Suprapubic skin (tissue), 4 donors: Measurements from ENCODE around the gene ZC3H4. TPM values are rescaled to one million over a fixed set of nuclear protein-coding genes. Genes with fewer than 3 reads are reported as not detected.
A peak's percentile ranks its signal among the peaks of the same experiment; 100 is the strongest.

Source experiments
- DNase-seq, 2 donors: peaks; one replicate each; pipeline ENCODE4 v3.0.0-alpha.2; 2019; ENCODE audit warnings: low spot score in 2 of 2
- H3K27ac ChIP-seq: fragments of 200-600 bp; sonication (generic); one replicate; pipeline ENCODE4 v1.5.1; 2019
- H3K27me3 ChIP-seq: fragments of 200-600 bp; sonication (generic); one replicate; pipeline ENCODE4 v1.5.1; 2019
- H3K36me3 ChIP-seq: fragments of 200-600 bp; sonication (generic); one replicate; pipeline ENCODE4 v1.5.1; 2019
- H3K4me1 ChIP-seq: fragments of 200-600 bp; sonication (generic); one replicate; pipeline ENCODE4 v1.5.1; 2019
- H3K4me3 ChIP-seq: fragments of 200-600 bp; sonication (generic); one replicate; pipeline ENCODE4 v1.5.1; 2019; ENCODE audit warnings: mild to moderate bottlenecking
- H3K9me3 ChIP-seq: fragments of 200-600 bp; sonication (generic); one replicate; pipeline ENCODE4 v1.5.1; 2019
- CTCF ChIP-seq, 2 donors: fragments of 200-600 bp in 1 of 2; fragments of 450-650 bp in 1 of 2; sonication (generic) in 1 of 2; IDR thresholded peaks; one replicate each; pipeline ENCODE4 v1.5.1; 2016 to 2019; ENCODE audit warnings: antibody characterized with exemption in 2 of 2, mild to moderate bottlenecking in 1 of 2, moderate library complexity in 1 of 2
- EP300 ChIP-seq: sonication (generic); formaldehyde crosslinking; IDR thresholded peaks from one replicate; pipeline ENCODE4 v1.6.1; 2017; ENCODE audit warnings: antibody characterized with exemption
- POLR2A ChIP-seq, 2 donors: fragments of 450-650 bp; IDR thresholded peaks; one replicate each; pipeline ENCODE4 v1.6.1; 2017; ENCODE audit warnings: antibody characterized with exemption in 2 of 2, mild to moderate bottlenecking in 2 of 2, moderate library complexity in 2 of 2
- POLR2AphosphoS5 ChIP-seq, 3 donors: sonication (generic); formaldehyde crosslinking; IDR thresholded peaks; one replicate each; pipeline ENCODE4 v1.6.1; 2017; ENCODE audit warnings: antibody characterized with exemption in 3 of 3
- WGBS: methylation state at CpG from one replicate; pipeline ENCODE4 v1.1.5; 2018; 5-methylcytosine and 5-hydroxymethylcytosine counted together
- total RNA-seq, 4 donors: library from RNA; depleted of rRNA; stranded (reverse); fragments of >200 nt; gene quantifications; one replicate each; pipeline ENCODE4 v1.1.0, GENCODE V29; 2016

Gene ZC3H4
- total RNA-seq, 4 donors from 2014 or later: 24.2 to 42.8 (median 31.7) TPM

GRCh38 chr19:47110521-47111005 lies 3.0 kb downstream of the ZC3H4 start:
- H3K36me3 ChIP-seq: no peaks in the 10 kb centered on the region
- TF ChIP-seq CTCF (IDR thresholded peaks at IDR 0.05) (no peak), POLR2AphosphoS5 (IDR thresholded peaks at IDR 0.05) (no peak), EP300 (no peak), POLR2A (IDR thresholded peaks at IDR 0.05) (no peak)
- no peak for DNase-seq
- peaks cover 55% of the 10 kb centered on the region for H3K4me1 ChIP-seq
- H3K27ac ChIP-seq: peak overlapping the region; percentile 99
- H3K4me3 ChIP-seq: peak overlapping the region; percentile 97
- no peaks in the 10 kb centered on the region for H3K9me3 ChIP-seq
- 5% methylated on average over 12 of the region's 12 CpGs for WGBS
- no peaks in the 10 kb centered on the region for H3K27me3 ChIP-seq

DNA sequence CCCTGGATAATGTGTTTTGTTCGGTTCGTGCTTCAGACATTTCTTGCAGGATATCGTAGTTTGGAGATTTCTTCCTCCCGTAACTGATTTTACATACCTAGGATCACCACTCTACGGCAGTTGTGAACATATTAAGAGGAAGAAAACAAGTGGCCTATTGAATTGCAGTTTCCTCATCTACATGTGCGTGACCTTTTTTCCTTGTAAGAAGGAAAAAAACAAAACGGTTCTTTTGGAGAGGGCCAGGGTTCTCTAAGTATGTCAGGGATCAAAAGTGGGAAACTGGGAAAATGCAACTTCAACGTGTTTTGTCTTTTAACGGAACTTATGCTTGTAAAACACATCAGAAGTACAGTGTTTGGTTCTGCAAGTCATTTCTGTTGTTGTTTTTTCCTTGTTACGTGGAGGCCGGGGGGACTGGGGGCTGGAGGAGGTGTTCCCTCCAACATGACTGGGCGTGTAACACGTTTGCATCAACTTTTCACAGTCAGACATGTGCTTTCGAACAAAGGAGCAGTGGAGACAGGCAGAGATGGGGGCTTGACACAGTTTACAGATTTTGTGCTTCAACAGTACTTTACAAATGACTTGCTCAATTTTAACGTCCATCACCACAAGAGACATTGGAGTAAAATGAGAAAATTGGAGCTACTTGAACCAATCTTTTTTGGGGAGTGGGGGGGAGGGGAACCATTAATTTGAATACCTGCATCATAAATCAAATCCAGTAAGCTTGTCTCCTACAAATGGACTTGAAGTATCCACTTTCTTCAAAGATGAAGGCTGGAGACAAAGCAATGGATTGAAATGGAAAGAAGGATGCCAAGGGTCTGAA lies 3.8 kb downstream of the ZC3H4 start:
- Histone ChIP-seq H3K4me3 (peak overlapping the region; percentile 97), H3K36me3 (no peaks in the 10 kb centered on the region), H3K27ac (peak overlapping the region; percentile 99), H3K4me1 (peaks cover 58% of the 10 kb centered on the region), H3K27me3 (no peaks in the 10 kb centered on the region), H3K9me3 (no peaks in the 10 kb centered on the region)
- no peak for DNase-seq
- 11% methylated on average over 15 of the region's 15 CpGs for whole genome bisulfite sequencing
- TF ChIP-seq EP300 (no peak), POLR2AphosphoS5 (IDR thresholded peaks at IDR 0.05) (no peak)

- Histone ChIP-seq H3K9me3 (no peaks in the 10 kb centered on the region), H3K4me1 (peaks cover 58% of the 10 kb centered on the region), H3K27ac (peak overlapping the region; percentile 99), H3K36me3 (no peaks in the 10 kb centered on the region), H3K4me3 (peak overlapping the region; percentile 97), H3K27me3 (no peaks in the 10 kb centered on the region)
- DNase-seq: no peak
- 34% methylated on average over 2 of the region's 2 CpGs for WGBS
- TF ChIP-seq POLR2AphosphoS5 (IDR thresholded peaks at IDR 0.05): no peak
- TF ChIP-seq POLR2A (IDR thresholded peaks at IDR 0.05): no peak
- no peak for TF ChIP-seq CTCF (IDR thresholded peaks at IDR 0.05)
- no peak for TF ChIP-seq EP300
These were observed 4.4 kb downstream of the ZC3H4 start for GRCh38 chr19:47109177-47109540.

DNA sequence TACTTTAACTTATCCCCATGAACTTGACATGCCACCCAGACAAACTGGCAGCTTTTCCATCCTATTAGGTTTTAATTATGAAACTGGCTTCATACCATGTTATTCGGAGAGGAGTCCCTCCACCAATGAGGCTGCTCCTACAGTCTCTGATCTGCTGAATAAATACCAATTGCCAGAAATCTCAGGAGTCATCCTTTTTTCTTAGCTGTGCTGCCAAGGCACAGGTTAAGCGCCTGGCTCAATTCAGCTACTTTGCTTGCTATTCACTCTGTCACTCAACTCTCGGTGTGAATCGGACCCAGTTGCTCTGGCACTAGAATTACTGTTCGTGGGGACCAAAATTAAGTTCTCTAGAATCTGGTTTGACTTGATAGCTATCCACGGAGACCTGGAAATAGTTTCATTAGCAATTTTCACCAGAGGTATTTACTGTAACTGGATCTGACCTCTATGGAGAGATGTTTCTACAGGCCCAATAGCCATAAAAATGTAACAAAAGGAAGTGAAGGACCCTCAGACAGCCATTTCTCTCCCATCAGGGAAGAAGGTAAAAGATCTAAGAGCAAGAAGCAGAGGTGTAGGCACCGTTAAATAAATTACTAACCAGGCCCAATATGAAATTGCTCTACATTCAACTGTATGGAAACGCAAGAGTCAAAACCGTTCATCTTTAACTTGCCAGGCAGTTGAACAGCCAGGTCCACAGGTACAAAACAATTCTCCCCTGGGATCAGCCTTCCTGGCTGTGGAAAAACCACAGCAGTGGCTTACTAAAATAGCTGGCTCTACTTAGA lies 5.4 kb downstream of the ZC3H4 start:
- WGBS: 43% methylated on average over 9 of the region's 9 CpGs
- TF ChIP-seq EP300 (no peak), POLR2AphosphoS5 (IDR thresholded peaks at IDR 0.05) (no peak), POLR2A (IDR thresholded peaks at IDR 0.05) (no peak), CTCF (IDR thresholded peaks at IDR 0.05) (no peak)
- Histone ChIP-seq H3K36me3 (no peaks in the 10 kb centered on the region), H3K9me3 (no peaks in the 10 kb centered on the region), H3K27me3 (no peaks in the 10 kb centered on the region), H3K27ac (peak overlapping the region; percentile 99), H3K4me3 (peak overlapping the region; percentile 11), H3K4me1 (peaks cover 56% of the 10 kb centered on the region)
- no peak for DNase-seq

DNA sequence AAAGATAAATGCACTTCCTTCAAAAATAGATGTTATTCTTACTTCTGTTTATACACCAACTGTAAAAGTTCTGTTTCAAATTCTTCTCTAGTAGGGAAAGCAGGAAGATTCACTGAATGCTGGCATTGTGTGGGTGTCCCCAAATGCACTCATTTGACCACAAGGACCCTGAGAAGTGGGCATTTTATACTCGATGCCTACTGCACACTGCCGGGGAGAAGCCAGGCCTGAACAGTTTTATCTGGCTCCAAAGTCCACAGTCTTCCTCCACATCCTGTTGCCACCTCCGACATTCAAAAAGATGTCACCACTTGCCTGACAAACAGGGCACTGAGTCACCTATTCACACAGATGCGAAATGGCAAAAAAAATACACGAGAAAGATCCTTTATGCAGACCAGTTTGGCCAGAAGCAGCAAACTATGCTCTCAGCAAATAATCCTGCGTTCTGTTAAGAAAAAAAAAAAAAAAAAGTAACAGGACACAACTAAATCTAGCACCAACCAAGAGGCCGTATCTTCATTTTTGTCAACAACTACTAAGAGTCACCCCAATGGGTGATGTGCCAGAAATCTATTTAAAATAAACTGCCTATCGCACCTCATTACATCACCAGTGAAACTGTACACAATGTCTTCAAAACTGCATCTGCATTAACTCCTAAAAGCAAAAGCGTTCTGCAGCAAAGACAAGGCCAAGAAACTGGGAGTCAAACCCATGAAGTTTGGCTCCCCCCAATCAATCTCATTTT lies 6.2 kb downstream of the ZC3H4 start:
- no peak for TF ChIP-seq POLR2AphosphoS5 (IDR thresholded peaks at IDR 0.05)
- no peak for TF ChIP-seq POLR2A (IDR thresholded peaks at IDR 0.05)
- no peak for TF ChIP-seq EP300
- no peak for TF ChIP-seq CTCF (IDR thresholded peaks at IDR 0.05)
- Histone ChIP-seq H3K4me3 (peak overlapping the region; percentile 11), H3K27ac (peak overlapping the region; percentile 99), H3K9me3 (no peaks in the 10 kb centered on the region), H3K36me3 (no peaks in the 10 kb centered on the region), H3K27me3 (no peaks in the 10 kb centered on the region), H3K4me1 (peaks cover 61% of the 10 kb centered on the region)
- no peak for DNase-seq
- WGBS: 14% methylated on average over 9 of the region's 9 CpGs
